Hematopoietic multipotent progenitor cell treated with erythropoietin and hydrocortisone succinate and interleukin-3 and kit ligand, for 4 days (in vitro differentiated cells): ENCODE measurements around the gene ROMO1.

Source experiments
- DNase-seq: peaks from one replicate; pipeline ENCODE4 v3.0.0-alpha.2; 2015

Gene ROMO1

GRCh38 chr20:35699127-35699956 lies at the start of gene ROMO1, which contains the start of gene NFS1:
ROMO1 (plus strand) TSS chr20:35699405; CDS start chr20:35699633, 228 bp downstream.
NFS1 (minus strand) TSS chr20:35699352; CDS start chr20:35699288, 64 bp downstream.
- peak; percentile 96 for DNase-seq

- DNase-seq, result no peak
These were observed 48.6 kb upstream of the ROMO1 start for GRCh38 chr20:35650632-35651031.

GRCh38 chr20:35651958-35652357 lies 47.2 kb upstream of the ROMO1 start:
- no peak for DNase-seq

- no peak for DNase-seq
These were observed 46.4 kb upstream of the ROMO1 start for GRCh38 chr20:35652641-35653429.

GRCh38 chr20:35653430-35653734 lies 45.8 kb upstream of the ROMO1 start:
- DNase-seq, result no peak

- no peak for DNase-seq
These were observed 45.3 kb upstream of the ROMO1 start for GRCh38 chr20:35653893-35654292.

- DNase-seq, result no peak
These were observed 44.8 kb upstream of the ROMO1 start for GRCh38 chr20:35654415-35654814.

- no peak for DNase-seq
These were observed 41.9 kb upstream of the ROMO1 start for GRCh38 chr20:35657271-35657670.

GRCh38 chr20:35660122-35660937 lies 38.9 kb upstream of the ROMO1 start:
- no peak for DNase-seq

GRCh38 chr20:35661053-35661452 lies 38.2 kb upstream of the ROMO1 start:
- DNase-seq, result no peak

- no peak for DNase-seq
These were observed 37.3 kb upstream of the ROMO1 start for GRCh38 chr20:35661908-35662307.

- DNase-seq, result no peak
These were observed 36.7 kb upstream of the ROMO1 start for GRCh38 chr20:35662551-35662950.

- DNase-seq, result peak; percentile 67
These were observed 35.4 kb upstream of the ROMO1 start for GRCh38 chr20:35663516-35664465.

- DNase-seq, result peak; percentile 97
These were observed 34.6 kb upstream of the ROMO1 start, which contains the start of the genes CPNE1 and RBM12 for GRCh38 chr20:35664466-35665206. CPNE1 (minus strand) TSS chr20:35664900; CDS start chr20:35632923, 31,977 bp downstream. RBM12 (minus strand) TSS chr20:35664900; CDS start chr20:35655322, 9,578 bp downstream.

- DNase-seq, result no peak
These were observed 33.3 kb upstream of the ROMO1 start for GRCh38 chr20:35665949-35666288.

GRCh38 chr20:35669221-35669620 lies 30.0 kb upstream of the ROMO1 start:
- no peak for DNase-seq

- DNase-seq, result no peak
These were observed 29.5 kb upstream of the ROMO1 start for GRCh38 chr20:35669681-35670080.

GRCh38 chr20:35673884-35674283 lies 25.3 kb upstream of the ROMO1 start:
- DNase-seq, result no peak

GRCh38 chr20:35674921-35675320 lies 24.3 kb upstream of the ROMO1 start:
- no peak for DNase-seq

GRCh38 chr20:35680452-35681183 lies 18.6 kb upstream of the ROMO1 start:
- DNase-seq, result peak; percentile 75
